Bronchus fibroblast of lung (primary cell): ENCODE measurements around the gene CDC42EP3. TPM values are rescaled to one million over a fixed set of nuclear protein-coding genes. Genes with fewer than 3 reads are reported as not detected.

Experiments used
- total RNA-seq: library from RNA; depleted of rRNA; stranded (reverse); fragments of >200 nt; gene quantifications from 2 replicates; pipeline ENCODE4 v1.2.3, GENCODE V29; 2015

CDC42EP3 gene, protein sequence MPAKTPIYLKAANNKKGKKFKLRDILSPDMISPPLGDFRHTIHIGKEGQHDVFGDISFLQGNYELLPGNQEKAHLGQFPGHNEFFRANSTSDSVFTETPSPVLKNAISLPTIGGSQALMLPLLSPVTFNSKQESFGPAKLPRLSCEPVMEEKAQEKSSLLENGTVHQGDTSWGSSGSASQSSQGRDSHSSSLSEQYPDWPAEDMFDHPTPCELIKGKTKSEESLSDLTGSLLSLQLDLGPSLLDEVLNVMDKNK
- total RNA-seq = 41.9 and 45.2 TPM in 2 replicates

DNA sequence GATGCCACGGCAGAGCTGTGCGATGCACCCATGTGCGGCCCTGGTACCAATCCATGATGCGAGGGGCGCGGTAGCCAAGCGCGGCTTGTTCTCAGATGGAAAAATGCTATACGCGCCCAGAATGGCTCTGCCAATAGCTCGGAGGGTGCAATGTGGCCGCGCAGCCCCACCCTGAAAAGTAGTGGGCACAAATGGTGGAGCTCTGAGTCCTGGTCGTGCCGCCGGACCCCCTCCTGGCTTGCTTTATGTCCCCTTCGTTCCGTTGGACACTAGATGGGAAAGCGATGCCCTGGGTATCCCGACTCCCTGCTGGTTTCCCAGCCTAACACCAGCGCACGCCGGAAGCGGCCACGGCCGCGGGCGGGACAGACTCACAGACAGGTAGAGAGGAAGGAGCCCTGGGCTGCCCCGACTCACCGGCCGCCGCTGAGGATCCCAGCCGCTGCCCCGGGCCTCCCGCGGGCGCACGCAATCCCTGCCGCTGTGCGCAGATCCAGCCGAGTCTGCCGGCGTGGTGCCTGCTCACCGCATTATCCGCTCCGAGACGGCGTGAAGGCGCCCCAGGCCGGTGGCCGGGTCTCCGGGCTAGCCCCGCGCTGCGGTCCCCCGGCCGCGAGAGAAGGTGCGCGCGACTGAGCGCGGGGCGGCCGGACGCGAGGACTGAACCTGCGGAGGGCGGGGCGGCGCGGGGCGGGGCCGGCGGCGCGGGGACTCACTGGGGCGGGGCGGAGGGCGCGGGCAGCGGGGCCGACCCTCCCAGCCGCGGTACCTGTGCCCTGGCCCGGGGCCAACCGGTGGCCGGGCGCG, at the start of gene CDC42EP3:
Gene CDC42EP3 (minus strand): TSS at position 634 of the 807 bp plus-strand sequence. CDS start 25,055 bp downstream, outside the sequence.

